ENCODE data around the gene PRM1. TPM values are rescaled to one million over a fixed set of nuclear protein-coding genes. Genes with fewer than 3 reads are reported as not detected.

PRM1 gene
- total and polyA plus RNA-seq, 2 experiments from 2014 or later: not detected

DNA sequence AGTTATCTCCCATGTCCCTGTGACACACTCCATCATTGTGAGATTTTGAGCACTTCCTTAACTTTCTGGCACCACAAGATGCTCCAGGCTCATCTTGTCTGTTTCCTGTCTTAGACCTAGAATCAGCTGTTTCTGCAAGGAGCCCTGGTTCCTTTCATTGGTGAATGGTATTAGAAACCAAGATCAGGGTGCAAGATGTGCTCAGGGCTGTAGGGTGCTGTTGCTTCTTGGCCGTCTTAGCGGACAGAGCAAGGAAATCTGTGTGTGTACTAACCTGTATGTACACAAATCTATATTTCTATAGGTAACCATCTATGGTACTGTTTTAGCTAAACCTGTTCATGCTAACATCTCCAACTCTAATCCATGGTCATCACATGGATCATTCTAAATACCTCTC, 8.1 kb upstream of the PRM1 start:
- no peak for DNase-seq (ENCODE audit: low spot score)
- H3K79me2 ChIP-seq: no peaks in the 10 kb centered on the region
- H2AFZ ChIP-seq: no peak overlapping the region
- H3K4me1 ChIP-seq (ENCODE audit: insufficient read depth): no peaks in the 10 kb centered on the region
- no peaks in the 10 kb centered on the region for H4K20me1 ChIP-seq (ENCODE audit: insufficient read depth, poor library complexity, severe bottlenecking)
- no peak overlapping the region for H3K4me3 ChIP-seq
- no peaks in the 10 kb centered on the region for H3K27me3 ChIP-seq
- no peaks in the 10 kb centered on the region for H3K9me2 ChIP-seq (replicated peaks; ENCODE audit: insufficient read depth)
- no peak overlapping the region for H3K4me2 ChIP-seq
- TF ChIP-seq EZH2 (IDR thresholded peaks at IDR 0.05; ENCODE audit: borderline replicate concordance) (no peak), EZH2phosphoT487 (IDR thresholded peaks at IDR 0.05; ENCODE audit: low read depth, severe bottlenecking, unreplicated experiment) (no peak)
- TF ChIP-seq, protein P1, sequence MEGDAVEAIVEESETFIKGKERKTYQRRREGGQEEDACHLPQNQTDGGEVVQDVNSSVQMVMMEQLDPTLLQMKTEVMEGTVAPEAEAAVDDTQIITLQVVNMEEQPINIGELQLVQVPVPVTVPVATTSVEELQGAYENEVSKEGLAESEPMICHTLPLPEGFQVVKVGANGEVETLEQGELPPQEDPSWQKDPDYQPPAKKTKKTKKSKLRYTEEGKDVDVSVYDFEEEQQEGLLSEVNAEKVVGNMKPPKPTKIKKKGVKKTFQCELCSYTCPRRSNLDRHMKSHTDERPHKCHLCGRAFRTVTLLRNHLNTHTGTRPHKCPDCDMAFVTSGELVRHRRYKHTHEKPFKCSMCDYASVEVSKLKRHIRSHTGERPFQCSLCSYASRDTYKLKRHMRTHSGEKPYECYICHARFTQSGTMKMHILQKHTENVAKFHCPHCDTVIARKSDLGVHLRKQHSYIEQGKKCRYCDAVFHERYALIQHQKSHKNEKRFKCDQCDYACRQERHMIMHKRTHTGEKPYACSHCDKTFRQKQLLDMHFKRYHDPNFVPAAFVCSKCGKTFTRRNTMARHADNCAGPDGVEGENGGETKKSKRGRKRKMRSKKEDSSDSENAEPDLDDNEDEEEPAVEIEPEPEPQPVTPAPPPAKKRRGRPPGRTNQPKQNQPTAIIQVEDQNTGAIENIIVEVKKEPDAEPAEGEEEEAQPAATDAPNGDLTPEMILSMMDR (IDR thresholded peaks at IDR 0.05; ENCODE audit: poor library complexity): no peak
- no peak overlapping the region for H3K27ac ChIP-seq
- no peaks in the 10 kb centered on the region for H3K9me3 ChIP-seq (ENCODE audit: low read depth)
- no peaks in the 10 kb centered on the region for H3K36me3 ChIP-seq (replicated peaks; ENCODE audit: insufficient read depth, low read depth)
- WGBS (ENCODE audit: low lambda C conversion rate, missing lambda C conversion rate): 98% methylated on average over 2 of the region's 2 CpGs

DNA sequence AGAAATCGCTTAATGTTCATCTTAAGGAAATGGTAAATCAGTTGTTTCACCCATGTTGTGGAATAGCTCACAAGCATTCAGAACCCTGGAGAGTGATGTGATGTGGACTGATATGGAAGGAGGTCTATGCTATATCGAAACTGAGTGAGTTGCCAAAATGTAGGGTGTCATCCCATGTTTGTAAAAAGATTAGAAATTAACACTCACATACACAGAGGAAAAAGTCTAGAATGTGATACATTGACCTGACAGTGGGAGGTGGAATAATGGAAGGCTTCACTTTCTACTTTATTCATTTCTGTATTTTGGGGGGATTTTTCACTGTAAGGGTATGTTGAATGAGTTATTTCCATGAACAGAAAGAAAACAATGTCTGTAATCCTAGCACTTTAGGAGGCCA, 4.7 kb upstream of the PRM1 start:
- H3K27ac ChIP-seq: no peak overlapping the region
- TF ChIP-seq EZH2 (IDR thresholded peaks at IDR 0.05; ENCODE audit: borderline replicate concordance) (no peak), EZH2phosphoT487 (IDR thresholded peaks at IDR 0.05; ENCODE audit: low read depth, severe bottlenecking, unreplicated experiment) (no peak)
- TF ChIP-seq, protein P1 (IDR thresholded peaks at IDR 0.05; ENCODE audit: poor library complexity): no peak
- 91% methylated on average over 2 of the region's 2 CpGs for WGBS (ENCODE audit: low lambda C conversion rate, missing lambda C conversion rate)
- no peaks in the 10 kb centered on the region for H4K20me1 ChIP-seq (ENCODE audit: insufficient read depth, poor library complexity, severe bottlenecking)
- H3K9me3 ChIP-seq (ENCODE audit: low read depth): no peaks in the 10 kb centered on the region
- no peaks in the 10 kb centered on the region for H3K9me2 ChIP-seq (replicated peaks; ENCODE audit: insufficient read depth)
- no peak for DNase-seq (ENCODE audit: low spot score)
- H3K36me3 ChIP-seq (replicated peaks; ENCODE audit: insufficient read depth, low read depth): no peaks in the 10 kb centered on the region
- no peak overlapping the region for H2AFZ ChIP-seq
- no peaks in the 10 kb centered on the region for H3K79me2 ChIP-seq
- no peaks in the 10 kb centered on the region for H3K27me3 ChIP-seq
- H3K4me2 ChIP-seq: no peak overlapping the region
- no peaks in the 10 kb centered on the region for H3K4me1 ChIP-seq (ENCODE audit: insufficient read depth)
- H3K4me3 ChIP-seq: no peak overlapping the region

DNA sequence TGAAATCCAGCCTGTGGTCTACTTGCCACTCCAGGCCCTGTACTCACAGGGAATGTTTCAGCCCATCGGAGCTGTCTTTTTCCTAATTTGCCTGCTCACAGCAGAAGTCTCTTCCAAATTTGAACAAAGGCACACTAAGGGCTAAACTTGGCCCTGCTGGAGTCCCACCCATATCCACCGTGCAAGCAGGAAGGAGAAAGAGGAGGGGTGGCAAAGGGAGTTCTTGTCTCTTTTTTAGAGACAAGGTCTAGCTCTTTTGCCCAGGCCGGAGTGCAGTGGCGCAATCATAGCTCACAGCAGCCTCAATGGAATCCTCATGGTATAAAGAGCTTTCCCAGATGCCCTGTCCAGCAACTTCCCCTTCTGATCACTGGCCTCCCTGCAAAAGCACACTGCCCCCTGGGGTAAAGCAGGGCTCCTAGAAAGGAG, 2.7 kb upstream of the PRM1 start:
- no peak overlapping the region for H3K4me2 ChIP-seq
- WGBS (ENCODE audit: low lambda C conversion rate, missing lambda C conversion rate): 70% methylated on average over 4 of the region's 4 CpGs
- no peak for DNase-seq (ENCODE audit: low spot score)
- no peak overlapping the region for H3K4me3 ChIP-seq
- H2AFZ ChIP-seq: no peak overlapping the region
- H3K9me2 ChIP-seq (replicated peaks; ENCODE audit: insufficient read depth): no peaks in the 10 kb centered on the region
- no peaks in the 10 kb centered on the region for H3K27me3 ChIP-seq
- no peaks in the 10 kb centered on the region for H4K20me1 ChIP-seq (ENCODE audit: insufficient read depth, poor library complexity, severe bottlenecking)
- H3K79me2 ChIP-seq: no peaks in the 10 kb centered on the region
- no peaks in the 10 kb centered on the region for H3K36me3 ChIP-seq (replicated peaks; ENCODE audit: insufficient read depth, low read depth)
- TF ChIP-seq, protein P1 (IDR thresholded peaks at IDR 0.05; ENCODE audit: poor library complexity): no peak
- TF ChIP-seq EZH2phosphoT487 (IDR thresholded peaks at IDR 0.05; ENCODE audit: low read depth, severe bottlenecking, unreplicated experiment) (no peak), EZH2 (IDR thresholded peaks at IDR 0.05; ENCODE audit: borderline replicate concordance) (no peak)
- H3K27ac ChIP-seq: no peak overlapping the region
- H3K9me3 ChIP-seq (ENCODE audit: low read depth): no peaks in the 10 kb centered on the region
- peaks cover 6% of the 10 kb centered on the region for H3K4me1 ChIP-seq (ENCODE audit: insufficient read depth)

Measured in hepatocyte (in vitro differentiated cells).